Measurements from ENCODE around the gene ZSCAN18.

Gene ZSCAN18

DNA sequence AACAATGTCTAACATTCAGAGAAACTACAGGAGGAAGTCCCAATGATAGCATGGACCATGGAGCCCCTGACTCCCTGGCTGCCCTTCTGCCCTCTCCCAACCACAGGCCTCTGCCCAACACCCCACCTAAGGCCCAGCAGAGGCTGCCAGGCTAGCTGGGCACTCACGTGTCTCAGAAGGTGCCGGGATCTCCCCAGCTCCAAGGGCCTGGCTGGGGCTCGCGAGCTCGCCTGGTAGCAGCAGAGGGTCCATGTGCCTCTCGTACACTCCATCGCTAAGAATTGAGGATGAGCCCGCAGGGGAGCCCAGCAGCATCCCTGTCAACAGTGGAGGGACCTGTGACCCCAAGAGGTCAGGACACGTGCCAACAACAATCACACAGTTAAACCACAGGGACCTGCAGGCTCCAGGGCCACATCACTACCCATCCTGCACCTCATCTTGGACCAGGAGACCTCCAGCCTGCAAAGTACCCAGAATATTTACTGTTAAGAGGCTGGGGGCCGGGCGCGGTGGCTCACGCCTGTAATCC is 9.4 kb downstream of the ZSCAN18 start:
- no peaks in the 10 kb centered on the region for H3F3A ChIP-seq (ENCODE audit: low read depth)
- H3K4me1 ChIP-seq (ENCODE audit: insufficient read depth, low read length, poor library complexity, severe bottlenecking) = no peaks in the 10 kb centered on the region
- no peak overlapping the region for H3K9ac ChIP-seq (ENCODE audit: low read depth, low read length, poor library complexity, severe bottlenecking)
- H3K9me2 ChIP-seq (replicated peaks; ENCODE audit: low read depth, low read length) = no peaks in the 10 kb centered on the region
- H3K36me3 ChIP-seq (ENCODE audit: insufficient read depth, low read length) = no peaks in the 10 kb centered on the region
- no peaks in the 10 kb centered on the region for H4K20me1 ChIP-seq (ENCODE audit: insufficient read depth, low read length, poor library complexity, severe bottlenecking)
- H3K79me2 ChIP-seq (ENCODE audit: insufficient read depth, low read length) = no peaks in the 10 kb centered on the region
- no peak overlapping the region for H2AFZ ChIP-seq (ENCODE audit: low read length)
- no peak for TF ChIP-seq EZH2phosphoT487 (IDR thresholded peaks at IDR 0.05; ENCODE audit: borderline replicate concordance)
- TF ChIP-seq, protein P1, sequence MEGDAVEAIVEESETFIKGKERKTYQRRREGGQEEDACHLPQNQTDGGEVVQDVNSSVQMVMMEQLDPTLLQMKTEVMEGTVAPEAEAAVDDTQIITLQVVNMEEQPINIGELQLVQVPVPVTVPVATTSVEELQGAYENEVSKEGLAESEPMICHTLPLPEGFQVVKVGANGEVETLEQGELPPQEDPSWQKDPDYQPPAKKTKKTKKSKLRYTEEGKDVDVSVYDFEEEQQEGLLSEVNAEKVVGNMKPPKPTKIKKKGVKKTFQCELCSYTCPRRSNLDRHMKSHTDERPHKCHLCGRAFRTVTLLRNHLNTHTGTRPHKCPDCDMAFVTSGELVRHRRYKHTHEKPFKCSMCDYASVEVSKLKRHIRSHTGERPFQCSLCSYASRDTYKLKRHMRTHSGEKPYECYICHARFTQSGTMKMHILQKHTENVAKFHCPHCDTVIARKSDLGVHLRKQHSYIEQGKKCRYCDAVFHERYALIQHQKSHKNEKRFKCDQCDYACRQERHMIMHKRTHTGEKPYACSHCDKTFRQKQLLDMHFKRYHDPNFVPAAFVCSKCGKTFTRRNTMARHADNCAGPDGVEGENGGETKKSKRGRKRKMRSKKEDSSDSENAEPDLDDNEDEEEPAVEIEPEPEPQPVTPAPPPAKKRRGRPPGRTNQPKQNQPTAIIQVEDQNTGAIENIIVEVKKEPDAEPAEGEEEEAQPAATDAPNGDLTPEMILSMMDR (conservative IDR thresholded peaks at IDR 0.05; ENCODE audit: low read length) = no peak
- no peaks in the 10 kb centered on the region for H3K27me3 ChIP-seq (ENCODE audit: insufficient read depth, low read length, poor library complexity, severe bottlenecking)
- H3K9me3 ChIP-seq (ENCODE audit: insufficient read depth, low read depth, low read length) = peaks cover 14% of the 10 kb centered on the region; the same call in 1 of the 2 replicates
- no peak overlapping the region for H3K4me2 ChIP-seq (ENCODE audit: low read depth, low read length, poor library complexity, severe bottlenecking)
- no peak overlapping the region for H3K4me3 ChIP-seq (ENCODE audit: low read length, poor library complexity, severe bottlenecking)

DNA sequence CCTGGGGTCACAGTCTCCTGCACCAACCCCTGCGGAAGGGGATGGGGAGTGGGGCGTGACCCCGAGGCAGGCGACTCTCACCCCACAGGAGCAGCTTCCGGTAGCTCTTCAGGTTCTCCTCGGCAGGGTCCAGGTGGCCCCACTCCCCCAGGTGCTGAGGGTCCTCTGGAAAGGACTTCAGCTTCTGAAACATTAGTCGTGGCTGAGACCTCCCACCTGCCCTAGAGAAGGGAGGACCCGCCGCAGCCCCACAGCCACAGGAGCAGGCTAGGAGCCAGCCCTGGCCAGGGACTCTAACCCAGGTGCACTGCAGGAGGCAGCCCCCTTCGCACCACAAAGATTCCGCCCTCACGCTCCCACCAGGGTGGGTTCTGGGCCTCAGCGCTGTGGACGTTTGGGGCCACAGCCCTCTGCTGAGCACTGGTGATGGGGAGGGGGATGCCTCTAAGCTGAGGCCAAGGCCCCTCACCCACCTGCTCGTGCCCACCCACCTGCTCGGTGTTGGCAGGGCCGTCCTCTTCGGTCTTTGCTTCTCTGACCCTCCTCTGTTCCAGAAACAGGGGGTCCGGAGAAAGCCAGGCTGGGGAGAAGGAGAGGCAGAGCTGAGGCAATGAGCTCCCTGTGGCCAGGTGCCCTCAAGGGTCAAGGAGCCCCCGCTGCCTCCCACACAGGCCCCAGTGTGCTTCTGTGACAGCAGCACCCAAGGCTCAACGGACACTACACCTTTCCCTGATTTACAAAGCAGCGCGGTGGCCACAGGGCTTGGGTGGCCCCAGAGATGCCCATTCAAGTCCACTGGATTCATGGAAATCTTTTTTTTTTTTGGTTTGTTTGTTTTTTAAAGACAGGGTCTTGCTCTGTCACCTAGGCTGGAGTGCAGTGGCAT is 11.0 kb downstream of the ZSCAN18 start:
- no peaks in the 10 kb centered on the region for H4K20me1 ChIP-seq (ENCODE audit: insufficient read depth, low read length, poor library complexity, severe bottlenecking)
- TF ChIP-seq EZH2phosphoT487 (IDR thresholded peaks at IDR 0.05; ENCODE audit: borderline replicate concordance) = no peak
- TF ChIP-seq, protein P1 (conservative IDR thresholded peaks at IDR 0.05; ENCODE audit: low read length) = no peak
- H3K79me2 ChIP-seq (ENCODE audit: insufficient read depth, low read length) = no peaks in the 10 kb centered on the region
- H3K4me1 ChIP-seq (ENCODE audit: insufficient read depth, low read length, poor library complexity, severe bottlenecking) = no peaks in the 10 kb centered on the region
- H2AFZ ChIP-seq (ENCODE audit: low read length) = no peak overlapping the region
- H3K9me3 ChIP-seq (ENCODE audit: insufficient read depth, low read depth, low read length) = peaks cover 16% of the 10 kb centered on the region; the same call in 1 of the 2 replicates
- no peaks in the 10 kb centered on the region for H3K9me2 ChIP-seq (replicated peaks; ENCODE audit: low read depth, low read length)
- no peak overlapping the region for H3K9ac ChIP-seq (ENCODE audit: low read depth, low read length, poor library complexity, severe bottlenecking)
- no peak overlapping the region for H3K4me2 ChIP-seq (ENCODE audit: low read depth, low read length, poor library complexity, severe bottlenecking)
- H3F3A ChIP-seq (ENCODE audit: low read depth) = no peaks in the 10 kb centered on the region
- H3K27me3 ChIP-seq (ENCODE audit: insufficient read depth, low read length, poor library complexity, severe bottlenecking) = no peaks in the 10 kb centered on the region
- H3K4me3 ChIP-seq (ENCODE audit: low read length, poor library complexity, severe bottlenecking) = no peak overlapping the region
- H3K36me3 ChIP-seq (ENCODE audit: insufficient read depth, low read length) = no peaks in the 10 kb centered on the region

DNA sequence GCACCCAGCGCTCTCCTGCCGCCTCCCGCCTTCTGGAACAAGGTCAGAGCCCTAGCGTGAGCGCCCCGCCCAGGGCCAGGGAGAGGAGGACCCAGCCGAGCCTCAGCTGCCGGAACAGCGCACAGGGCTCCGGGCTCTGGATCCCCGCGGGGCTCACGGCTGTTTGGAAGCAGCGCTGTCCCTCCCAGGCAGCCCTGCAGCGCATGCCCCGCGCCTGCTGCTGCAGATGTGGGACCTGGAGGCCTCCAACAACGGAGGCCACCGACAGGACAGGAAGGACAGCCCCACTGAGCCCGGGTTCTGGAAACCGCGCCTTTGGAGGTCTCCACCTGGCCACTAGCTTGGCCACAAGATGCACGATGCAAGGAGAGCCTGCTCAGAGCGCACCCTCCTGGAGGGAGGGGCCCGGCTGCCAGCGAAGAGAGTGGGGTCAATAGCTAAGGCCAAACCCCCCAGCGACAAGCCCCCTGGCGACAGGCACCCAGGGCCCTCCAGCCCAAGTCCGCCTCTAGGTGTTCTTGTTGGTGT is 12.6 kb downstream of the ZSCAN18 start:
- TF ChIP-seq, protein P1 (conservative IDR thresholded peaks at IDR 0.05; ENCODE audit: low read length) = no peak
- TF ChIP-seq EZH2phosphoT487 (IDR thresholded peaks at IDR 0.05; ENCODE audit: borderline replicate concordance) = no peak
- H3K9me2 ChIP-seq (replicated peaks; ENCODE audit: low read depth, low read length) = no peaks in the 10 kb centered on the region
- peaks cover 26% of the 10 kb centered on the region; the same call in 1 of the 2 replicates for H3K9me3 ChIP-seq (ENCODE audit: insufficient read depth, low read depth, low read length)
- no peak overlapping the region for H3K4me3 ChIP-seq (ENCODE audit: low read length, poor library complexity, severe bottlenecking)
- no peak overlapping the region for H3K4me2 ChIP-seq (ENCODE audit: low read depth, low read length, poor library complexity, severe bottlenecking)
- no peaks in the 10 kb centered on the region for H3K4me1 ChIP-seq (ENCODE audit: insufficient read depth, low read length, poor library complexity, severe bottlenecking)
- H3K27me3 ChIP-seq (ENCODE audit: insufficient read depth, low read length, poor library complexity, severe bottlenecking) = no peaks in the 10 kb centered on the region
- no peak overlapping the region for H2AFZ ChIP-seq (ENCODE audit: low read length)
- H3K36me3 ChIP-seq (ENCODE audit: insufficient read depth, low read length) = no peaks in the 10 kb centered on the region
- H3K9ac ChIP-seq (ENCODE audit: low read depth, low read length, poor library complexity, severe bottlenecking) = no peak overlapping the region
- H4K20me1 ChIP-seq (ENCODE audit: insufficient read depth, low read length, poor library complexity, severe bottlenecking) = no peaks in the 10 kb centered on the region
- H3K79me2 ChIP-seq (ENCODE audit: insufficient read depth, low read length) = no peaks in the 10 kb centered on the region
- H3F3A ChIP-seq (ENCODE audit: low read depth) = no peaks in the 10 kb centered on the region
